CD14-positive monocyte (primary cell): ENCODE results near the gene UBAC1. TPM values are rescaled to one million over a fixed set of nuclear protein-coding genes. Genes with fewer than 3 reads are reported as not detected.

Source experiments
- DNase-seq, 3 donors: peaks; one replicate each; pipeline ENCODE4 v3.0.0-alpha.2; 2011 to 2022
- H2AFZ ChIP-seq: 2 replicates; pipeline ENCODE4 v1.6.0; 2012; ENCODE audit warnings: mild to moderate bottlenecking, low read depth, low read length, inconsistent platforms; ENCODE audit not compliant: insufficient read depth, poor library complexity, severe bottlenecking
- H3K27ac ChIP-seq, 2 donors: 1 replicate in 1 of 2; 2 replicates in 1 of 2; pipeline ENCODE4 v1.5.1; 2012 to 2013; ENCODE audit warnings: low read length in 2 of 2, control low read depth in 1 of 2, inconsistent platforms in 1 of 2, low read depth in 1 of 2, mild to moderate bottlenecking in 1 of 2
- H3K27me3 ChIP-seq, 2 donors: one replicate each; pipeline versions ENCODE4 v1.6.0 to v1.6.1; 2011 to 2013; ENCODE audit warnings: low read length in 2 of 2; ENCODE audit not compliant: control insufficient read depth in 2 of 2, insufficient read depth in 2 of 2
- H3K36me3 ChIP-seq, 2 donors: replicated peaks in 1 of 2; 1 replicate in 1 of 2; 2 replicates in 1 of 2; pipeline versions ENCODE4 v1.5.1 to v1.6.1; 2012 to 2013; ENCODE audit warnings: low read length in 2 of 2, control low read depth in 1 of 2, inconsistent platforms in 1 of 2, mild to moderate bottlenecking in 1 of 2; ENCODE audit not compliant: insufficient read depth in 2 of 2, control insufficient read depth in 1 of 2
- H3K4me1 ChIP-seq, 2 donors: 1 replicate in 1 of 2; 2 replicates in 1 of 2; pipeline versions ENCODE4 v1.5.1 to v1.6.1; 2012 to 2013; ENCODE audit warnings: low read length in 2 of 2, control low read depth in 1 of 2, inconsistent platforms in 1 of 2, mild to moderate bottlenecking in 1 of 2, moderate library complexity in 1 of 2; ENCODE audit not compliant: insufficient read depth in 2 of 2, control insufficient read depth in 1 of 2
- H3K4me2 ChIP-seq: replicated peaks from 2 replicates; pipeline ENCODE3; 2012; ENCODE audit warnings: low read length, moderate library complexity, mild to moderate bottlenecking; ENCODE audit not compliant: poor library complexity, severe bottlenecking; ENCODE audit errors: extremely low read depth
- H3K4me3 ChIP-seq, 3 experiments: fragments of 200-600 bp in 1 of 3; sonication (generic) in 1 of 3; replicated peaks in 1 of 3; 1 replicate in 2 of 3; 2 replicates in 1 of 3; pipeline ENCODE4 v1.5.1; 2011 to 2013; ENCODE audit warnings: low read length in 3 of 3, mild to moderate bottlenecking in 3 of 3, control low read depth in 2 of 3, low read depth in 2 of 3, inconsistent platforms in 1 of 3, moderate library complexity in 1 of 3
- H3K79me2 ChIP-seq: 2 replicates; pipeline ENCODE4 v1.6.0; 2012; ENCODE audit warnings: mild to moderate bottlenecking, control low read depth, inconsistent platforms, low read length, moderate library complexity; ENCODE audit not compliant: insufficient read depth
- H3K9ac ChIP-seq: 2 replicates; pipeline ENCODE4 v1.6.0; 2017; ENCODE audit warnings: low read length, mild to moderate bottlenecking; ENCODE audit not compliant: insufficient read depth, poor library complexity, severe bottlenecking
- H3K9me3 ChIP-seq, 2 donors: replicated peaks in 1 of 2; 1 replicate in 1 of 2; 2 replicates in 1 of 2; pipeline versions ENCODE4 v1.5.1 to v1.6.1; 2012 to 2013; ENCODE audit warnings: low read length in 2 of 2, control low read depth in 1 of 2; ENCODE audit not compliant: control insufficient read depth in 1 of 2, insufficient read depth in 1 of 2
- H4K20me1 ChIP-seq: 2 replicates; pipeline ENCODE4 v1.6.0; 2012; ENCODE audit warnings: mild to moderate bottlenecking, low read length, control low read depth, moderate library complexity; ENCODE audit not compliant: insufficient read depth
- H3K27ac Mint-ChIP-seq, 7 donors: one replicate each; pipeline ENCODE4 v1.8.0; 2020; ENCODE audit warnings: mild to moderate bottlenecking in 7 of 7, mixed read lengths in 7 of 7, moderate library complexity in 6 of 7, inconsistent platforms in 2 of 7
- H3K27me3 Mint-ChIP-seq, 3 donors: one replicate each; pipeline ENCODE4 v1.8.0; 2021 to 2022; ENCODE audit warnings: low read depth in 3 of 3, mild to moderate bottlenecking in 3 of 3, mixed read lengths in 3 of 3, moderate library complexity in 3 of 3, inconsistent platforms in 1 of 3
- H3K36me3 Mint-ChIP-seq, 2 donors: one replicate each; pipeline ENCODE4 v1.8.0; 2020; ENCODE audit warnings: mixed read lengths in 2 of 2, inconsistent platforms in 1 of 2, mild to moderate bottlenecking in 1 of 2
- H3K4me1 Mint-ChIP-seq: one replicate; pipeline ENCODE4 v1.8.0; 2020; ENCODE audit warnings: mild to moderate bottlenecking, mixed read lengths
- H3K4me3 Mint-ChIP-seq, 2 donors: one replicate each; pipeline ENCODE4 v1.8.0; 2020; ENCODE audit warnings: mild to moderate bottlenecking in 2 of 2, mixed read lengths in 2 of 2, moderate library complexity in 1 of 2
- H3K9me3 Mint-ChIP-seq, 7 donors: one replicate each; pipeline ENCODE4 v1.8.0; 2020 to 2022; ENCODE audit warnings: mixed read lengths in 7 of 7, mild to moderate bottlenecking in 6 of 7, moderate library complexity in 6 of 7, inconsistent platforms in 2 of 7
- WGBS: methylation state at CpG from one replicate; pipeline ENCODE4 v1.1.5; 2013; ENCODE audit warnings: missing lambda C conversion rate; ENCODE audit not compliant: insufficient coverage; 5-methylcytosine and 5-hydroxymethylcytosine counted together
- intact Hi-C, 2 donors: fragments of 100-400 bp; cut with micrococcal nuclease; formaldehyde crosslinking; loops; one replicate each; pipeline versions ENCODE4 v1.15.0 to v1.15.1; 2023
- polyA plus RNA-seq, 3 donors: library from polyadenylated mRNA; depleted of rRNA in 1 of 3; unstranded in 2 of 3; stranded (reverse) in 1 of 3; fragments of 300-500 nt in 2 of 3; fragments of >200 nt in 1 of 3; fragmentation: Illumina TruSeq in 2 of 3; gene quantifications; 1 replicate in 2 of 3; 2 replicates in 1 of 3; pipeline ENCODE4 v1.2.3, GENCODE V29; 2012 to 2021
- TF ChIP-seq, protein P1 (sequence below): fragments of 200-600 bp; IDR thresholded peaks from one replicate; pipeline ENCODE4 v1.8.0; 2022; ENCODE audit warnings: antibody characterized with exemption, mild to moderate bottlenecking

The UBAC1 gene
- polyA plus RNA-seq, 3 donors = 35.8 to 63.1 (median 52.5) TPM

- no peaks in the 10 kb centered on the region for H3K9me3 Mint-ChIP-seq
- peak overlapping the region; percentile 92 for H3K4me2 ChIP-seq
- peaks cover 0 to 11% (median 2%) of the 10 kb centered on the region in 3 donors for H3K27me3 Mint-ChIP-seq
- intact Hi-C loops = loop anchor here in 1 of 2 donors (5.0 kb wide), 1 partner anchor 44 kb away; no protein-coding TSS in a partner anchor
- DNase-seq = no peak
- H3K4me3 ChIP-seq = peak overlapping the region in 1 of 3 experiments; percentile 74
- peak overlapping the region; percentile 87 to 88 for H3K27ac ChIP-seq
- H3K4me1 ChIP-seq = peaks cover 60% of the 10 kb centered on the region in 2 donors
- peak overlapping the region; percentile 72 for H3K9ac ChIP-seq
- H3K36me3 ChIP-seq = no peaks in the 10 kb centered on the region
- H2AFZ ChIP-seq = peak overlapping the region; percentile 90
- H3K4me1 Mint-ChIP-seq = peaks cover 54% of the 10 kb centered on the region
- 77% methylated on average over 7 of the region's 13 CpGs for WGBS
- H3K36me3 Mint-ChIP-seq = no peaks in the 10 kb centered on the region
- TF ChIP-seq, protein P1, sequence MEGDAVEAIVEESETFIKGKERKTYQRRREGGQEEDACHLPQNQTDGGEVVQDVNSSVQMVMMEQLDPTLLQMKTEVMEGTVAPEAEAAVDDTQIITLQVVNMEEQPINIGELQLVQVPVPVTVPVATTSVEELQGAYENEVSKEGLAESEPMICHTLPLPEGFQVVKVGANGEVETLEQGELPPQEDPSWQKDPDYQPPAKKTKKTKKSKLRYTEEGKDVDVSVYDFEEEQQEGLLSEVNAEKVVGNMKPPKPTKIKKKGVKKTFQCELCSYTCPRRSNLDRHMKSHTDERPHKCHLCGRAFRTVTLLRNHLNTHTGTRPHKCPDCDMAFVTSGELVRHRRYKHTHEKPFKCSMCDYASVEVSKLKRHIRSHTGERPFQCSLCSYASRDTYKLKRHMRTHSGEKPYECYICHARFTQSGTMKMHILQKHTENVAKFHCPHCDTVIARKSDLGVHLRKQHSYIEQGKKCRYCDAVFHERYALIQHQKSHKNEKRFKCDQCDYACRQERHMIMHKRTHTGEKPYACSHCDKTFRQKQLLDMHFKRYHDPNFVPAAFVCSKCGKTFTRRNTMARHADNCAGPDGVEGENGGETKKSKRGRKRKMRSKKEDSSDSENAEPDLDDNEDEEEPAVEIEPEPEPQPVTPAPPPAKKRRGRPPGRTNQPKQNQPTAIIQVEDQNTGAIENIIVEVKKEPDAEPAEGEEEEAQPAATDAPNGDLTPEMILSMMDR = no peak
- no peaks in the 10 kb centered on the region for H4K20me1 ChIP-seq
- H3K27ac Mint-ChIP-seq = peak overlapping the region in 1 of 7 donors; percentile 83
- H3K4me3 Mint-ChIP-seq = no peak overlapping the region
- H3K27me3 ChIP-seq = no peaks in the 10 kb centered on the region
- H3K79me2 ChIP-seq = no peaks in the 10 kb centered on the region
- no peaks in the 10 kb centered on the region for H3K9me3 ChIP-seq
Measured at GRCh38 chr9:135993409-135993742, 32.2 kb upstream of the UBAC1 start.

- Histone ChIP-seq H3K4me2 (peak overlapping the region; percentile 92), H3K27ac (peak overlapping the region; percentile 87 to 88), H3K4me3 (peak overlapping the region; percentile 3 to 74 (median 40)), H2AFZ (peak overlapping the region; percentile 90), H3K36me3 (no peaks in the 10 kb centered on the region), H3K79me2 (no peaks in the 10 kb centered on the region), H3K9ac (peak overlapping the region; percentile 72), H3K9me3 (no peaks in the 10 kb centered on the region), H3K27me3 (no peaks in the 10 kb centered on the region), H3K4me1 (peaks cover 60% of the 10 kb centered on the region in 2 donors), H4K20me1 (no peaks in the 10 kb centered on the region)
- peak; percentile 77 to 85 (median 78) for DNase-seq
- Mint-ChIP-seq H3K27me3 (peaks cover 0 to 12% (median 2%) of the 10 kb centered on the region in 3 donors), H3K36me3 (no peaks in the 10 kb centered on the region), H3K4me3 (peak overlapping the region; percentile 60 to 78), H3K27ac (peak overlapping the region; percentile 65 to 89 (median 82)), H3K4me1 (peaks cover 54% of the 10 kb centered on the region), H3K9me3 (no peaks in the 10 kb centered on the region)
- 3% methylated on average over 27 of the region's 32 CpGs for WGBS
- TF ChIP-seq, protein P1 = no peak
- intact Hi-C loops = loop anchor here in 1 of 2 donors (5.0 kb wide), 1 partner anchor 45 kb away; no protein-coding TSS in a partner anchor
Measured at GRCh38 chr9:135992486-135993408, 31.6 kb upstream of the UBAC1 start.
